T-helper 2 cell treated with Interferon-gamma antibody and Interleukin-4, amounts not matched to agents 100 ng/mL and 5 ng/mL, for 36 hours (primary cell): ENCODE measurements around the gene LMAN1L. TPM values are rescaled to one million over a fixed set of nuclear protein-coding genes. Genes with fewer than 3 reads are reported as not detected.

Source experiments
- intact Hi-C: fragments of 100-400 bp; cut with micrococcal nuclease; formaldehyde crosslinking; loops from one replicate; pipeline ENCODE4 v1.15.1; 2023
- total RNA-seq: library from RNA; stranded (reverse); gene quantifications from 2 replicates; pipeline ENCODE4 v1.2.3, GENCODE V29; 2022

LMAN1L gene
- total RNA-seq, 1 donor from 2014 or later: 0.93 TPM

DNA sequence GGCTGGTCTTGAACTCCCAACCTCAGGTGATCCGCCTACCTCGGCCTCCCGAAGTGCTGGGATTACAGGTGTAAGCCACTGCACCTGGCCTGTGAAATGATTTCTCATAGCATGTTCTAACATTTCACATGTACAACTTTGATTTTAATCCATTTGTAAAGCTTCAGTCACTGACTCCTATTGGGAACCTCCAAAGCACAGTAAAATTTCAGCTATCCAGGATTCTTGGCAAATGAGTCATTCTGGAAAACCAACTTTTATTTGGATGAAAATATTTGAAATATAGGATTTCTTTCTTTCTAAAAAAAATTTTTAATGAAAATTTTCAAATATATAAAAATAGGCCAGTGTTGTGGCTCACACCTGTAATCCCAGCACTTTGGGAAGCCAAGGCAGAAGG lies 2.7 kb upstream of the LMAN1L start:
- intact Hi-C loops: no loop called here

DNA sequence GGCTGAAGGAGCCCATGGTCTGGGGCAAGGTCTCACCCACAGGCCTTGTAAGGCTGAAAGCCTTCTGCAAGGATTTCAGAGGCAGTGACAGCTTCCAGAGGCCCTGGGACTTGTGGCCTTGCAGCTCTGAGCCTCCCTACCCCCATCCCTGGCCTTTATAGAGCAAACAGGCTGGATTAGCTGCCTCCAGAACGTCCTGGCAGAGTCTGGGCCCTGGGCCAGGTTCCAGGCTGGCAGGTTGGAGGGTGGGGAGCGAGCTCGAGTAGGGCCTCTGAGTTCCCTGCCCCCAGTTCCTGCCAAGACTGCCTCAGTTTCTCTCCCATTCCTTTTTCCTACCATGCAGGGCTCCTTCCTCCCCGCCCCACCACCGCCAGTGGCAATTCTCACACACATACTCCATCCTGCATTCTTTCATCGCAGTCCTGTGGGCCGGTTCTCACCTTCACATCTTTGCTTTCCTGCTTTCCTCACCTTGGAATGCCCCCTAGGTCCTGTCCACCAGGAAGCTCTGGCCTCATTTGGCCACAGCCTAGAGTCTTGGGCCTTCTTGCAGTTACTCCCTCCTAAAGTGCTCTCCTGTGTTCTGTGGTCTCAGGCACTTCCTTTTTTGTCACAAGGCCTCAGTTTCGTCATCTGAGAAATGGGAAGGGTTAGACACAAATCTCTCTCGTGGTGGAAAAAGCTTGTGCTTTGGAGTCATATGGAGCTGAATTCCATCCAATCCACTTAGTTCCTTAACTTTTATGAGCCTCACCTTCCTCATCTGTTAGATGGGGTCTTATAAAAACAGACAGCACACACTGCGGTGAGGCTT lies 2.7 kb downstream of the LMAN1L start:
- intact Hi-C loops: no loop called here

DNA sequence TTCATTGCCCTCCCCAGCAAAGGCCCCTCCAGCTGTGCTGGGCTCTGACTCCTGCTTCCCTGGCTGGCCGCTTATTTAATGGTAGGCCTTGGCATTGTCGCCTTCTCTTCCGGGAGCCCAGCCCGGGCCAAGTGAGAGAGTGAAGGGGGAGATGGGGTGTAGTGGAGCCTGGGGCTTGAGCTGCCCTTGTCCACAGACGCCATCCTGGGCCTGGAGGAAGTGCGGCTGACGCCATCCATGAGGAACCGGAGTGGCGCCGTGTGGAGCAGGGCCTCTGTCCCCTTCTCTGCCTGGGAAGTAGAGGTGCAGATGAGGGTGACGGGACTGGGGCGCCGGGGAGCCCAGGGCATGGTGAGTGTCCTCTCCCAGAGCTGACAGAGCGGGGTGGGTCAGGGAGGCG lies 3.3 kb downstream of the LMAN1L start:
- intact Hi-C loops: no loop called here

DNA sequence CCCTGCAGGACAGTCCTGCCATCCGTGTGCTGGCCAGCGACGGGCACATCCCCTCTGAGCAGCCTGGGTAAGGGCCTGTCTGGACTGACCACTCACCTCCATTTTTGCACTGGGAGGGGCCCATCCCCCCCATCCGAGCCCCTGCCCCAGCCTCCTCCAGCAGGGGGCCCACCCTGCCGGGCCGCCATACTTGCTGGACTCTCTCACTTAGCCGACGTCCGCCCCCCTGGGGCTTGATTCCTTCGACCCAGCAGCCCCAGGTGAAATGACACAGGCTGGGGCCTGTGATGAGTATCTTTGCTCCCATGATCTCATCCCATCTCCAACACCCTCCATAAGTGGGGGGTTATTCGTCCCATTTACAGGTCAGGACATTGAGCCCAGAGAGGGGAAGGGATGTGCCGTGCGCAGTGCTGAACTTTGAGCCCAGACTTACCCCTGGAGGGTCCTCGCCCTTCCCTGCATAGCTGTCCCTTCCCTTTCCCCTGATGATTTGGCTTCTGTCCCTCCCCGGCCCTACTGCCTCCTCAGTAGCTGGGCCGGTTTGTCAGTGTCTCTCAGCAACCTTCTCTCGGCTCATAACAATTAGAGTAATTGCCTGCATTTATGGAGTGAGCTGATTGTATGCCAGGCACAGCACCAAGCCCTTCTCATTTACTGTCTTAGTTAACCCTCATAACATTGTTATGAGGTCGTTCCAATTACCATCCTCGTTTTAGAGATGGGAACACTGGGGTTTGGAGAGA lies 4.2 kb downstream of the LMAN1L start:
- intact Hi-C loops: no loop called here

DNA sequence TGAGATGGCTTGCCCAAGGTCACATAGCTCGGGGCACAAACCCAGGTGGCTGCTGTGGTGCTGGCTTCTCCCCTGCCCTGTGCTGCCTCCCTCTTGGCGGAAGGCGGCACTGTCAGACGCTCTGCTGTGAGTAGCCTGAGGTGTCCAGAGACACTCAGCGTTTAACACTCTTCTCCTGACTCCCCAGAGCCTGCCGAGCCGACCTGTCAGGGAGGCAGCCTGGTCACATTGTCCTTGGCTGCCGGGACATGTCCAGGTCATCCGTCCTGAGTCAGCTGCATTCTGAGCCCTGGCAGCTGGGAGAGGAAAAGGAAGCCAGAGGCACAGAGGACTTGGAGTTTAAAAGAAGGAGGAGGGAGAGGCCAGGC lies 4.7 kb downstream of the LMAN1L start:
- intact Hi-C loops: no loop called here

DNA sequence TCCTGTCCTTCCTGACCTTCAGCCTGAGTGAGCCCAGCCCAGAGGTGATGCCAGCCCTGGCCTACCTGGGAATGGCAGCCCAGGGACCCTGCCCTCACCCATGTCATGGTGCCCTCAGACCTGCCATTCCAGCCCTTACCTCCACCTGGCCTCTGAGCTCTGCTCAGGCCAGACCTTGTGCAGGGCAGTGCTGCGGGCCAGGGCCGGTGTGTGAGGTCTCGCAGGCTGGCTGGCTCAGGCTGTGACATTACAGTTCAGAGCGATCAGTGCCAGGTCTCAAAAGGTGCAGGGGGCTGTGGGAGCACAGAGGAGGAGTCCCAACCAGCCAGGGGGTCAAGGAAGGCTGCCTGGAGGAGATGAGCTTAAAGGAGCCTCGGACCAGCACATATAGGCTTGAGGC lies 7.4 kb downstream of the LMAN1L start:
- intact Hi-C loops: no loop called here

DNA sequence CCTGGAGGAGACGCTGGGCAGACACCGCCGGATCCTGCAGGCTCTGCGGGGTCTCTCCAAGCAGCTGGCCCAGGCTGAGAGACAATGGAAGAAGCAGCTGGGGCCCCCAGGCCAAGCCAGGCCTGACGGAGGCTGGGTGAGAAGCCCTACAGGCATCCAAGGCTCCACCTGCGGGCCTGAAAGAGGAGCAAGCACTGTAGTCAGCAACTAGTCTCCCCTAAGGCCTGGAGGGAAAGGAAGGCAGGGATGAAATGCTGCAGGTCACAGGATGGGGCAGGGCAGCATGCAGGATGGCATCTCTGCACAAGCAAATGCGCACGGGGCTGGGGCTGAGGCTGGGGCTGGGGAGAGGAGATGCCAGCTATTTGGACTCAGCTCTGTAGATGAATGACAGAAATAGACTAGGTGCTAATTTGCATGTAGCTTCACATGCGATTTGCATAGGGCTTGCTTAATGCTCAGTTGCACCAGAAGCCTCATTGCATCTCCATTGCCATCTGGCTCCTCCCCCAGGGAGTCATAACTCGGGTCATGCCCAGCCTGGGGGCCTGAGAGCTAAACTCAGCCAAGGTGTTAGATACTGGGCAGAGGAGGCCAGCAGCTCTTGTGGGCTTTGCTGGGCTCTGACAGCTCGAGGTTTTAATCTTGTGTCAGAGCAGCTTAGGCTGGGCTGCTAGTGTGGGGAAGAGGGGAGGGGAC lies 8.6 kb downstream of the LMAN1L start:
- intact Hi-C loops: no loop called here

DNA sequence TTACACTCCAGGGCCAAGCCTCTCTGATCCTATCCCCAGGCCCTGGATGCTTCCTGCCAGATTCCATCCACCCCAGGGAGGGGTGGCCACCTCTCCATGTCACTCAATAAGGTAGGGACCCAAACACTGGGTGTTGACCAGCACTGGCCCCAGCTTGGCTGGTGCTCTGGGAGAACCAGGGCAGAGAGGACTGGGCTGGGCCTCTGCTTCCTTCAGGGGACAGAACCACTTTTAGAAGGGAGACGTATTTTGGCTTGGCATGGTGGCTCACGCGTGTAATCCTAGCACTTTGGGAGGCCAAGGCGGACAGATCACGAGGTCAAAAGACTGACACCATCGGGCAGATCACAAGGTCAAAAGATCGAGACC lies 9.1 kb downstream of the LMAN1L start:
- intact Hi-C loops: no loop called here

DNA sequence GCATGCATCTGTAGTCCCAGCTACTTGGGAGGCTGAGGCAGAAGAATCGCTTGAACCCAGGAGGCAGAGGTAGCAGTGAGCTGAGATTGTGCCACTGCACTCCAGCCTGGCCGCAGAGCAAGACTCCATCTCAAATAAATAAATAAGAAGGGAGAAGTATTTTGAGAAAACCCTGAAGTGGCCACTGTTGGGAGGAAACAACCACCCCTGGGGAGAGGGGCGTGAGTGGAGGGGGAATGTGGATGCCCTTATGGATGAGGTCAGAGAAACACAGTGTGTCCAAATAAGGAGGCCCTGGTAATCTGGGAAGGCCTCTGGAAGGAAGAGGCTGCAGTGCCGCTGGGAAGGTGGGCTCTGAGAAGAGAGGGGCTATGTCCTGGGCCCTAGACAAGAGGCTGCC lies 9.6 kb downstream of the LMAN1L start:
- intact Hi-C loops: no loop called here

DNA sequence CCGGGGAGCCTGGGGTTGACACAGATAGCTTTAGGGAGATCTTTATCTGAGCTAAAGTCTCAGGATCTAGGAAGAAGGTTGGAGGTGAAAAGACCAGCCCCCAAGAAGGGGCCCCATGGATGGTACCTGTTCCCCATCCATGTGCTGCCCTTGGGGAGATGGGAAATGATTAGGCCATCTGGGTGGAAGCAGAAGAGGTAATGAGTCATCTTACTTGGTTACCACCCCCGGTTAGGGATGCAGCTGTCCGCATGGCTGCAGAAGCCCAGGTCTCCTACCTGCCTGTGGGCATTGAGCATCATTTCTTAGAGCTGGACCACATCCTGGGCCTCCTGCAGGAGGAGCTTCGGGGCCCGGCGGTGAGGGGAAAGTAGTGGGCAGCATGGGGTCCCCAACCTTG lies 10.7 kb downstream of the LMAN1L start:
- intact Hi-C loops: no loop called here

DNA sequence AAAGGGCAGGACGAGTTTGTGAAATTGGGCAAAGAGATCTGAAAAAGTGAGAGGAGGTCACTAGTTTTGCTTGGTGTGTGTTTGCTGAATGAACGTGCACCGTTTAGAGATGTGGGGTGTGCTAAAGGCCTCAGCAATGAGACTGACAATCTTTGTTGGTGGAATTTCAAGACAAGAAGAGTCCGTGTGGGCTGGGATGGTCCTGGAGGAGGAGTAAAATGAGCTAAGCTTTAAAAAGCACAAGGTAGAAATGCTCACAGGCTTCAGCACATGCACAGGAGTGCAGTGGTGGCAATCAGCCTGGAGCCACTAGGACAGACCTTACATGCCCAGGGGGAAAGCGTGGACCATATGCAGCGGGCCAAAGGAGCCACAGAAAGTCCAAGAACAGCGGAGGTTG lies 12.3 kb downstream of the LMAN1L start:
- intact Hi-C loops: no loop called here

DNA sequence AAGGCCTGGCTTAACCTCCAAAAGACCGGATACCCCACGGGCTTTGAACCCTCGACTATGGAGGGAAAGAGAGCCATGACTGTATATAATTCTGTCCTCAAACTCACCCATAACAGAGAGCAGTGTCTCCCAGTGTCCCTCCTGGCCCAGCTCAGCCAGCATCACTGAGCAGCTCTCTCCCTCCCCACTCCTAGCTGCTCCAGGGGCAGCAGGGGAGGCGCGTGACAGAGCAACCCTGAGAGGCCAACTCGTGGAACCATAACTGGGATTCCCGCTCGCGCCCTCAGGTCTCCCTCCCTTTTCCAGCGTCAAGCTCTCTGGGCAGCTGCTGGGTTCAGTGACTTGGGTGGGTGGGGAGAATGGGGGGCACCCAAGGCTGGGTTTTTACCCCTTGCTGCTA lies 13.2 kb downstream of the LMAN1L start:
- intact Hi-C loops: no loop called here

DNA sequence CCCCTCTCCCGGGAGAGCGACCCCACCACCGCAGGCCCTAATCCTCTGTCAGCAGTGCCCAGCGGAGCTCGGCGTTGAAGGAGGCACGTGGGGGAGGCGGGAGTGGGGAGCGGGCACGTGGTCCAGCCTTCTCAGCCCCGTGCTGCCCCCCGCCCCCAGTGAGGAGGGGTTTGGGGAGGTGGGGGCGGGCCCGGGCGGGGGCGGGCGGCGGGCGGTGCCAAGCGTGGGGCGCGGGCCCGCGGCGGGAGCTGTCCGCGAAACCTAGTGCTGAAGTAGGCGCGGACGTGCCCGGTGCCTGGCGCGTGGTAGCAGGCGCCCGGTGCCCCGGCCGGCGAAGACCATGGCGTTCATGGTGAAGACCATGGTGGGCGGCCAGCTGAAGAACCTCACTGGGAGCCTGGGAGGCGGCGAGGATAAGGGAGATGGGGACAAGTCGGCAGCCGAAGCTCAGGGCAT lies 13.8 kb downstream of the LMAN1L start, which contains the start of gene CPLX3:
TSS of gene CPLX3 (plus strand) at position 264 of the 456 bp plus-strand sequence. CDS start at position 341, 77 bp downstream.
- intact Hi-C loops: no loop called here

DNA sequence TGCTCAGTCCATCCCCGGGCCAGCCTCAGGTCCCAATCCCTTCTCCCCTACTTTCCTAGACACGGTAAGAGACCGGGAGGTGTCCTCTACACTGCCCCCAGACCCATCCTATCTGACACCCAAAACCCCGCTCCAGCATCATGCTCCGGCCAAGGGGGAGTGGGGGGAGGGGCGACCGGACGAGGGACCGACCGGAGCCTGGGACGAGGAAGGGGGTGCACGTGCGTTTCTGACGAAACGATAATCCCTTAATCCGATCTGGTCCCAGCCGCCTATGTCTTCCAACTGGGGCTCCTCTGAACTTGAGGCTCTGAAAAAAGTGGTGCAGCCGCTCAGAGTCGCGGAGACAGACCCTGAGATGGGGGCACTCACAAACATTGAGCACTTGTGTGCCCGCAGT lies 14.3 kb downstream of the LMAN1L start:
- intact Hi-C loops: no loop called here

DNA sequence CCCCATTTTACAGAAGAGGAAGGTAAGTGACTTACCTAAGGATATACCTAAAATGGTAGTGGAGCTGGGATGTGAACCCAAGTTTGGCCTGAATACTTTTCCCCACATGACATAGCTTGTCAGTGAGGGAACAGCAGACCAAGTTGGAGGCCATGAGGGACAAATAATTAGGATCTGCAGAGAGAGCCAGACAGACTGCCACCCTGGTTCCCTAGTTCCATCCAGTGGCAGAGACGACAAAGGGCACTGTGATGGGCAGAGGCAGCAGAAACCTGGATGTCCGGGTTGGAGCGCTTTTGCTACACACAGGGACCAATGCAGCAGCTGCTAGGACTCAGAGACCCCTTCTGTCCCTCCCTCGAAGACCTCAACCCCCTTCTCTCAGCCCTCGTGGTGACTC lies 15.0 kb downstream of the LMAN1L start:
- intact Hi-C loops: no loop called here

DNA sequence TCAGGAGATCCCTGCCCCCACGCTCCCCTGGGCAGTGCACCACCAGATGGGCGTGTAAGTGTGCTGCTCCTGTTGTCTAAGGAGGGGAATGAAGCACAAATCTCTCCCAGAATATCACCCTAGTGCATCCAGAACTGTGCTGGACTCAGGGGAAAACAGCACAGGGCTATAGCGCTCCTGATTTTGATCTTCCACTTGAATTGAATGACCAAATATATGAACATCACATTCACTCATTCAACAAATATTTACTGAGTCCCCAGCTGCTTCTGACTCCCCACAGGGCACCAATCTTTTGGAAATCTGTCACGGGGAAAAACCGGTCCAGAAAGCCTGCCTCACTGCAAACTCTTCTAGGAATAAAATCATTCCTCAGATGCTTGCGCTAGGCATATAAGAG lies 16.2 kb downstream of the LMAN1L start:
- intact Hi-C loops: no loop called here

DNA sequence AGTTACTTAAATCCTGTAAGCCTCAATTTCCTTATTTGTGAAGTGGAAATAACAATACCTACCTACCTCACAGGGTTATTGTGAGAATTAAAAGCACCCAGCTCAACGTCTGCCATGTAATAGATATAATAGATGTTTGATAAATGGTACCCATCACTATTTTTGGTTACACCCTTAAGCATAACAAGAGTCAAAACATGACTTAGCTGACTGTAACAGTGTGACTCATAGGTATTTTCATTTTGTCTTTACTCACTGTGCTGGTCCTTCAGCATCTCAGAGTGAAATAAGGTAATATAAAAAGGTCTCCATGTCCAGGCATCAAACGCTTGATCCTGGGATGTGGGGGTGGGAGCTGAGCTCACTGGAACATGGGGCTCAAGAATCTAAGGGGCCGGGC lies 16.9 kb downstream of the LMAN1L start:
- intact Hi-C loops: no loop called here

DNA sequence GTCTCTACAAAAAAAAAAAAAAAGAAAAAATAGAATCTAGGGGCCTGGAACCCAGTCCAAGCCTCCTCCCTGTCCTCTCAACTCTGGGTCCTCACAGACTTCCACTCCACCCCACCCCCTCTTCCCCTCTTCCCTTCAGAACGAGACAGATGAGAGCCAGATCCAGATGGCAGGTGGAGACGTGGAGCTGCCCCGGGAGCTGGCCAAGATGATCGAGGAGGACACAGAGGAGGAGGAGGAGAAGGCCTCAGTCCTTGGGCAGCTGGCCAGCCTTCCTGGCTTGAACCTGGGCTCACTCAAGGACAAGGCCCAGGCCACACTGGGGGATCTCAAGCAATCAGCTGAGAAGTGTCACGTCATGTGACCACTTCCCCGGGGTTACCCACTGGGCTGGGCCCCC lies 17.4 kb downstream of the LMAN1L start:
- intact Hi-C loops: no loop called here

DNA sequence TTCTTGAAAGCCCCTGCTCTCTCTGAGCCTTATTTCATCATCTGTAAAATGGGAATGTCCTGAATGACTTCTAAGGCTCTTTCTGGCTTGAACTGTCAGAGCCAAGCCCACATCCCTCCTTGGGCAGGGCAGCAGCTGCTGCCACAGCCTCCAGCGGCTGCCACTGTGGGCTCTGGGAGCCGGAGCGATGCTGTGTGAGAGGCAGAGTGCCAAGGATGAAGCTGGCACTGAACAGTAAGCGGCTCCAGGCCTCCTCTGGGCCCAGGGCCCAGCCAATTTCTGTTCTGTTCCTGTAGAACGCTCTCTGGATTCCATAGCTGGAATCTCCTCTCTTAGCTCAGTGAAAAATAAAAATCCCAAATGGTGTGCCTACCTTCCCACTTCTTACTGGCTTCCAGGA lies 18.2 kb downstream of the LMAN1L start:
- intact Hi-C loops: no loop called here

DNA sequence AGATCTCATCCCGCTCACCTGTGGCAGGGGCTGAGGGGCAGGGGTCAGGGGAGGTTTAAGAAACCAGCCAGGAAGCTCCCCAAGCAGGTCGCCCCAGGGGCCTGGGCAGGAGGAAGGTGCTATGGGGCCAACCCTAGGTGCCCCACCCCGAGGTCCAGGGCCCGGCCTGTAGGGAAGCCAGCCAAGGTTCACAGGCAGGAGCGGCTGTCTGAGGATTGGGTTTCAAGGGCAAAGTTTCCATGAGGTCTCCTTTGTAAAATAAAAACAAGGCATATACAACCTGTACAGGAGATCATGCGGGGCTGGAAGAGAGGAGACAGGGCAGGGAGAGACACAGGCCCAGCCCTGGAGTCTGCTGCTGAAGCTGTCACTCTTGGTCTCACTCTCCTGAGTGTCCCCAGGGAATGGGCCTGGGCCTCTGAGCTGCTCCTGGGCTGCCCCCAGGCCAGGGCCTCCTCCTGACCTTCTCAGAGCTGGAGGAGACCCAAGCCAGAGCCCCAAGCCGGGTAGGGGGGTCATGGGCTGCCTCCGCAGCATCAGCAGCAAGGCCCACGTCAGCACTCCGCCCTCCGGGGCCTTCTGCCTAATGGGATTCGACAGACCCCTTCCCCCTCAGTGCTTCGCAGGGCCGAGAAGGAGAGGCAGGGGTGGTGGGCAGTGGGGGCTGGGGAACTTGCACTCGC lies 19.3 kb downstream of the LMAN1L start:
- intact Hi-C loops: no loop called here

DNA sequence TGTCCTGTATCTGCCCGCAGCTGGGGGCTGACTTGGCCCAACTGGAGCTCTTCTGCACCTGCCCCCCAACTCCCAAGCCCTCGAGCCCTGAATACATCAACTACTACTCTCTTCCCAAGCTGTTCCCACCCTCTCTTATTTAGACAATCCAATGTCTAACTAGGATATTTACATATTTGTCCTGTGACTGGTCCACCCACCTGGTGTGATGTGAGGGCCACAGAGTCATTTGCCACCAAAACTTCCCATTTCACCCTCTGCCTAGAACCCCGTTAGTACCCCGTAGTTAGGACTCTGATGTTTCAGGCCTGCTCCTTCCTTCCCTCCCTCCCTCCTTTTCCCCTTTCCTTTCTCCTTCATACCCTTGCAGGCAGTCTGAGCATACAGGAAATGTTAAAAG lies 20.2 kb downstream of the LMAN1L start:
- intact Hi-C loops: no loop called here
